IPS-NIHi11 (cell line): Measurements from ENCODE around the gene OR2A42.
"Not testable (repeated sequence)": the region's sequence is repeated elsewhere in the genome, so short reads cannot be mapped to it uniquely, and the experiment has no call there.

Source experiments
- DNase-seq: peaks from one replicate; pipeline ENCODE4 v3.0.0; 2012; ENCODE audit warnings: mixed read lengths, low spot score

Gene OR2A42, protein sequence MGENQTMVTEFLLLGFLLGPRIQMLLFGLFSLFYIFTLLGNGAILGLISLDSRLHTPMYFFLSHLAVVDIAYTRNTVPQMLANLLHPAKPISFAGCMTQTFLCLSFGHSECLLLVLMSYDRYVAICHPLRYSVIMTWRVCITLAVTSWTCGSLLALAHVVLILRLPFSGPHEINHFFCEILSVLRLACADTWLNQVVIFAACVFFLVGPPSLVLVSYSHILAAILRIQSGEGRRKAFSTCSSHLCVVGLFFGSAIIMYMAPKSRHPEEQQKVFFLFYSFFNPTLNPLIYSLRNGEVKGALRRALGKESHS

DNA sequence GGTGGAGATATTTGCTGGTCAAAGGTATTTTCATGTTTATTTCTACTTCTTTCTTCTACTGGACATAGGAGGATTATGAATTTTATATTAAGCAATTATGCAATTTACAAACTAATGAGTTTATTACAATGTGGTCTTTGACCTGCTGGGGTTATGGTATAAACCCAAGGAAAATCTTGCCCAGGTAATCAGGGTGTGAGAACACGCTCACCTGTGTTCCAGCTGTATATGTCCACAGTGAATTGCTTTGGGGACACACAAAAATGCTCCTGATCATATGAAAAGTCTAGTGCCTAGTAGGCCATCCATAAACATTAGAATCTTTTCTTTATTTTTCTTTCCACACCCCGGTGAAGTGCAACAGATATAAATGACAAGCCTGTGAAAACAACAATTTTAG, at the start of gene OR2A42:
OR2A42 (minus strand) TSS at position 241 of the 400 bp plus-strand sequence. CDS start 6,762 bp downstream, outside the sequence.
- DNase-seq, result not testable (repeated sequence)

DNA sequence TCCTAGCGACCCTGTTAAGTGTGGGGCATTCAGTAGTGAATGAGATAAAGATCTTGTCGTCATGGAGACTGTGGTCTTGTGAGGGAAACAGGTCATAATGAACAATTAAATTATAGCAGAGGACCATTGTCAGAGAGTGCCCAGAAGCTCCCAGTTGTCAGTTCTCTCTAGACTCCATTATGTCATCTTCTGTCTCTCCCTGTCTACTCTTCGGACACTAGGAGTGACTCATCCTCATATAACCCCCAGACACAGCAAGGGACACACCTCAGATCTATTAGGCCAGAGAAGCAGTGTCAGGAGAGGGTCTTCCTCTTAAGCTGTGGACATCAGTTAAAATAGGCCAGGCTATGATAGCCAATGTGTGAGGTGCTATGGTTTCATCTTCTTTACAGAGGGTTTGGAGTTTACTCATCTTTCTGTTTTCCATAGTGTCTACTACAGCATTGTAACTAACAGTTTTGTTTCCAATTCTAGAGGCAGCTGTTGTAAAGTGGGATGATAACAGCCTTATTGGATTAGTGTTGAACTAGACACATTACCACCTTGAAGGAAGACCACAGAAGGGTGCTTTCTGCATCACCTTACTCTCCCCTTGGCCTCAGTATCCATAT, 47.9 kb upstream of the OR2A42 start:
- DNase-seq, result not testable (repeated sequence)

DNA sequence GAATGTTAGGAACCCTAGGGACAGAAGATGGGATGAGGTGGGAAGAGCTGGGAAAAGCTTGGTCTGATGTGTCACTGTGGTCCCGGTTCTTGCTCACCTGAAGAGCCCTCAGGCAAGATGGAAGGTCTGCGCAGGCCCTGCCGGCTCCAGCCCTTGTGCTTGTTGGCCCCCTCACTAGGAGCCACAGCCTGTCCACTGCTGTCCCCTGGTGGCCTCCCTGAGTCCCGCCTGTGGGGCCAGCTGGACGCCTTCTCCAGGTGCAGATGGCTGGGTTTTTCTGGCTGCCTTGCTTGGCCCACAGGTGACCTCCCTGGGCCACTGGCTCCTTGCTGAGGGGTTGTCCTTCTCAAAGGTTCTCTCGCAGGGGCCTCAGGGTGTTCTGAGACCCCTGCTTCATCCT, 44.3 kb upstream of the OR2A42 start:
- not testable (repeated sequence) for DNase-seq

DNA sequence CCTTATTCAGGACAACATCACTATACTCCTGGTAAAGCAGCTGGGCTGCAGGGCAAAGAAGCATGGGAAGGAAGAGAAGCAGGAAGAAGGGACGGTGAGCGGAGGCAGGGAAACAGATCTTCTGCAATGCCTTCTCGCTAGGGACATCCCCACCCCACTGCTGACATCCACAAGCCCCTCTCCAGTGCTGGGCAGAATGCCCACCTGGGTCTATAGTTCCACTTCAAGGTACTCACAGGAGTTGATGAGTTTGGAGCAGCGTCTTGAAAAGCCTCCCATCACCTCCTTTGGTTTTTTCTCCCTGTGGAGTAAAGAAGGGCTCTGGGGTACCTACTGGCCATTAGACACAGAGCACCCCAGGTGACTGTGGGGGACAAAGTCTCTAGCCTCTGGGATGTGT, 43.1 kb upstream of the OR2A42 start:
- DNase-seq, result not testable (repeated sequence)

DNA sequence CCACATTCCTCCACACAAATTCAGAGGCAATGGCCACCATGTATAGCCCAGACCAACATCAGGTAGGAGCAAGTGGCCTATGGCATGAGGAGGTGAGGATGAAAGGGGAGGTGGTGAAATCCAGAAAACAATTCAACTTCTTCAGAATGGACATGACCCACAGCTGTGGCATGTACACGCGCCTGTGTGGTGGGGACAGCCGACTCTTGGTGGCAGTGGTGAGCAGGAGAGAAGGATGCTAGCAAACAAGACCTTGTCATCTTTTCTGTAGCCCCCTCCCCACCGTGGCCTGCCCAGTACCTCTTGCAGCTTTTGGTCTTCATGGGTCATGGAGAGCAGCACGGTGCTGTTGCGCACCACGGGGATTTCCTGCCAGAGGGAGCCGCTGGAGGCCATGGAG, 42.6 kb upstream of the OR2A42 start:
- DNase-seq, result not testable (repeated sequence)

DNA sequence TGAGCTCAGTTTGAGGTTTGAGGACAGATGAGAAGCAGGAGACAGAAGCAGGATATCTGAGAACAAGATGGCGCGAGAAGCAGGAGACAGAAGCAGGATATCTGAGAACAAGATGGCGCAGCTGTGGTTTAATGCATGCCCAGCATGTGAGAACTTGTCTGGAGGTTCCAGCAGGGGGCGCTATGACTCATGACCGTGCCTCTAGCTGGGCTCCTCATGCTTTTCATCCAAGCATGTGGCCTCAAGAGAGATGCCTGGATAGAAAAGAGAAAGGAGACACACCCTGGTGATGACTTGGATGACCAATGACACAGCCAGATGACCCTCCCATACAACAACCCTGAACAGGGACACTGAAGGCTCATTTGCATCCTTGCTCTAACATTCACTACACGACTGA, 40.6 kb upstream of the OR2A42 start:
- DNase-seq, result not testable (repeated sequence)

DNA sequence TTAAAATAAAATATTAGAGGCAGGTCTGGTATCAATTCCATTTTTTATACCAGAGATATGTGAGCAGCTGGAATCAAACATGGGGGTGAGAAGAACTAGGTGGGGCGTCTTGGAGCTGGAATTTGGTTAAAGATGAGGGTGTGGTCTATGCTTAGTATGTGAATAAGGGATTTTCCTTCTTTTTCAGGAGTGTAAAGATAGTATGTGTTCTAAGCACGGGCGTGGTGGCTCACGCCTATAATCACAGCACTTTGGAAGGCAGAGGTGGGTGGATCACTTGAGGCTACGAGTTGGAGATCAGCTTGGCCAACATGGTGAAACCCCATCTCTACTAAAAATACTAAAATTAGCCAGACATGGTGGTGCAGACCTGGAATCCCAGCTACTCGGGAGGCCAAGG, 35.9 kb upstream of the OR2A42 start:
- DNase-seq, result not testable (repeated sequence)

DNA sequence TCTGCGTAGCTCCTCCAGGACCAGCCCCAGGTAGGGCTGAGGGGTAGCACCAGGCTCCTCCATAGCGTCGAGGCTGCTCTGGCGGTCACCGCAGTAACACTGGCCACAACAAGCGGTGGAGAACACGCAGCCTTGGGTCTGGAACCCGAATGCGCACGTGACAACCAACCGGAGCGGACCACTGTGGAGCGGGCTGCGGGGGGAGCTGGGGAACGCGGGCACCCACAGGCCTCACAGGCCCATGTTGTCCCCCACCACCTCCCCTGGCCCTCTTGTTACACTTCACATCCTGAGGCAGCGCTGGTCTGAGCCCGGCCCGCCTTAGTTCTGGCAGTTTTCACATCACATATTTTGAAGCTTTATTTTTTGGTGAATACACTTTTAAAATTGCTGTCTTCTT, 29.8 kb upstream of the OR2A42 start, which contains the start of gene CTAGE8:
CTAGE8 (minus strand) TSS at position 101 of the 400 bp plus-strand sequence; CDS start at position 63, 38 bp downstream.
- DNase-seq, result not testable (repeated sequence)

DNA sequence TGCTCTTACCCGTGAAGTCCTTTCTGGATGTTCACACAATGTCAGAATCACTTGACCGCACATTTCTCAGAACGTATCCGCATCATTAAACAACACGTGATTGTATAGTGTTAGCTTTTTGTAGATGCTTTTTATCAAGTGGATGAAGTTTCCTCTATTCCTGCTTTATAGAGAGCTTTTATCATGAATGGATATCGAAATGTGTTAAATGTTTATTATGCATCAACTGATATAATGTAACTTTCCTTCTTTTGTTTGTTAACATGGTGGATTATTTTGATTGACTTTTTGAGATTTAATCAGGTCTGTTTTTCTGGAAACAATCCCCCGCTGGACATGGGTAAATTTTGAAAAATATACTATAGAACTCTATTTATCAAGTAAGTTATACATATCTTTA, 25.3 kb upstream of the OR2A42 start, which contains the start of gene OR2A7:
OR2A7 (minus strand) TSS at position 101 of the 400 bp plus-strand sequence. CDS start 5,164 bp downstream, outside the sequence.
- not testable (repeated sequence) for DNase-seq

DNA sequence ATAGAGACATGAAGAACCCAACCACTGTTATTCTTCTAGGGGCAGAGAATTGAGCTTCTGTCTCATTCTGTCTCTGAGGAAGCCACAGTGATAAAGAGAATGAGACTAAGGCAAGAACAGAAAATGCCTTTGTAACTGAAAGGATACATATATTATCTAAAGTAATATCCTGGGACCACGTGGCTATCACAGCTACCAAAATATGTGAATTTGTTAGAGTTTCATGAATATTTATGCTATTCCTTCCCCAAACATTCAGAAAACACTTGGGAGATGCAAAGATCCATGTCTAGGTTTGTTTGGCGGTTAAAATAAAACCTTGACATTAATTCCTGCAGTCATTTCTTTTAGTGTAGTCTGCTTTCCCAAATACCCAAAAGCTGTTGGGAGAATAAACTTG, 22.7 kb upstream of the OR2A42 start:
- not testable (repeated sequence) for DNase-seq

DNA sequence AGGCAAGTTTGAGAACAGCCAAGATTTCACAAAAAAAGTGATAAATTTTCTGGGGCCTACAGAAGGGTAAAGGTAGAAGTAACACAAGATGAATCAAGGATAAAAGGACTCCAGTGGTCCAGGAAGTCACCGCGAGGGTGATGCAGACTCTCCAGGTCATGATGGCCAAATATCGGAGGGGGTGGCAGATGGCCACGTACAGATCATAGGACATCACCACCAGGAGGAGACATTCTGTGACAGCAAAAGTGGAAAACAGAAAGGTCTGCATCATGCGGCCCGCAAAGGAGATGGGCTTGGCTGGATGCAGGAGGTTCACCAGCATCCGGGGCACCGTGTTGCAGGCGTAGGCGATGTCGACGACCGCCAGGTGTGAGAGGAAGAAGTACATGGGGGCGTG, 19.7 kb upstream of the OR2A42 start:
- not testable (repeated sequence) for DNase-seq

DNA sequence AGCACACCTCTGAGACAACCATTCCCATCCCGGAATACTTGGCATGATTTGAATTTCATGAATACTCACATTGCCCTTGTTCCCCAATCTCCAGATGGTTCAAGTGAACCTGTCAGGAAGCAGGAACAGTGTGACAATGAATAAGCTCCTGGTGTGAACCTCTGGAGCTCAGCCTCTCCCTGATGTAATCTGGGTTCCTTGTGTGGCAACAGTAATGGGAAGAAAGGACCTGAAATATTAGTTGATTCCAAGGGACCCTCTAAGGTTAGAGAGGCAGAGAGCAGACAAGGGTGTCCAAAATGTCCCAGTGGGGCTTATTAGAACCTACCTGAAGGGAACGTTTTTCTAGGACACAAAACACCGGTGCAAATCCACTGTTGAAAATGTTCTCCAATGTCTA, 16.7 kb upstream of the OR2A42 start:
- no peak for DNase-seq

DNA sequence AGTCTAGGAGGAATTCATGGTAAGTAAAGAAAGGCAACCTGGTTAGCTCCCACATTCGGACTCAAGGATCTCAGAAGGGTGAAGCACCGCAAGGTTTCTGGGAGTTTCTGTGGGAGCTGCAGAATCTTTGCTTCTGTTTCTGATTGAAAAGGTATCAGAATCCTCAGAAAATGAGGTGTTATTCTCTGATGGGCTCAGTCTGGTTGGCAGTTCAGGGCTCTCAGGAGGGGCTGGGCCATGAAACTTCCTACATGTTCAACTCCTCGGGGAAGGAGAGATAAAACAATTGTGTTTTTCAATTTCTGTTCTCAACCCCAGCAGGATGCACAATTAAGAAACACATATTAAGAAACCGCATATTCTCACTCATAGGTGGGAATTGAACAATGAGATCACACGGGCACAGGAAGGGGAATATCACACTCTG, 16.1 kb upstream of the OR2A42 start:
- no peak for DNase-seq

DNA sequence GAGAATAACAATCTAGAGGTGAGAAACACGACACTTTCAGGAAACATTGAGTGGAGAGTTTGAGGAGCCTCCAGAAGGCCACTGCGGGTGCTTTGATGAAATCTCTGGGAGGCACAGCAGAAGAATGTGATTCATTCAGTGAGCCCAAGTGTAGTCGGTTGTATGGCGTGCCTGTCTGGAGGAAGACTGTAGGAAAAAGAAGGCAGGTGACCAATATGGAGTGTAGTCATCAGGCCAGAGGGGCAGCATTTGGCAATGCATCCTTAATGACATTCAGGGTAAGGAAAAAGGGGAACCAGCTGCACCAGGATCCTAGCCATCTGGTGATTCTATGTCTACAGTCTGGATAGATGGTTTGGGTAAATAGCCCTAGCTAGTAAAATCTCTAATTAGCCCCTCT, 12.9 kb upstream of the OR2A42 start:
- not testable (repeated sequence) for DNase-seq

DNA sequence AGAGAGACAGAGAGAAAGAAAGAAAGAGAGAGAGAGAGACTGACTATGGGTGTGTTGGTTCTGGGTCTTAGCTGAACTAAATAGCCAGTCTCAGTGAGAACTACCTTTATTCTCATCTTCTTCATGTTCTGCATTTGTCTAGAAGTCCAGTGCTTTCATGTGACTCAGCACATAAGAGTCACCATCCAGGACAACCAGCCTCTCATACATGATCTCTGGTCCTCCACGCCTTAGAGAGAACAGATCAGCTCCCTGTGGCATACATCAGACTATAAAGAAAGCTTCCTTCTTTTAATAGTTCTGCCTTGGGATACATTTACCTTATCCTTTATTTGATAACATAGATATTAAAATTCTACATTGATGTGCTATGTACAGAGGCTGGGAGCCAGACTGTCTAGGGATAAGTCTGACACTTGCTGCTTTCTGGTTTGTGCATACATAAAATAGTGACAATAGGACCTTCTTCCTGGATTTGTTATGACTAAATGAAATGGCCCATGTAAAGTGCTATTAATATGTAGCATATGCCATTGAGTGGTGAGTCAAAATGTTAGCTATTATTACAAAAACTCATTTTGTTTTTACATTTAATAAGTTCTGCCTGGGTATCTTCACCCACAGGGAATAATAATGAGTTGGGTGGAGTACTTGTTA, 8.4 kb upstream of the OR2A42 start:
- not testable (repeated sequence) for DNase-seq

DNA sequence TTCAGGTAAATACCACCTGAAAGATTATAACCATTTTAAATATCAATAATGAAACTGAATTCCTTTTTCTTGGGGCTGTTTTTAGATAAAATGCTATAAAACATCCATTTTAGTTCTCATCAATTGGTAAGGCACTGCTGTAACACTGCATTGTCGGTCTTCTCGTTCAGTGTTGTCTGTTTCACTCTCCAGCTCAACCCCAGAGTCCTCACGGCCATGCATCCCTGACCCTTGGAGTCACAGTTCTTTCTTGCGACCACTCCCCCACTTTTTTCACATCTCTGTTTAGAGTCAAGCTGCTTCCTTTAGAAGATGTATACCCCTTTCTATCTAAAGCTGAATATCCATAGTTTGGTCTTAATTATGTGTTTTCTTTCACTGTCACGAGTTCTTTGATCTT, 7.6 kb upstream of the OR2A42 start:
- not testable (repeated sequence) for DNase-seq

DNA sequence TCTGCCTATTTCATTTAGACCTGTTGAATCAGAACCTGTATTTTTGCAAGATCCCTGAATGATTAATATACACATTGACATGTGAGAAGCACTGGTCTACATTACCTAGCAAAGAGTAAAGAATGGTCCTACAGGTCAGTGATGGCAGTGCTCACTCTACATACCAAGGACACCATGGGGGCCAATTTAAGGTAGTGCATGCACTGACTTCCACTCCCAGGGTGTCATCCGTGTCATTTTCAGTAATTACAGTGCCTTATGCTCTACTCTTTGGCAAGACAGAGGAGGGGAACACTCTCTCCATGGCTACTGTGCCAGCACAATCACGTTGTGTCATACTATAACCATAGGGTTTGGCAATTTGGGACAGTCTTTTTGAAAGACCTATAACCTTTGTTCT, 6.0 kb upstream of the OR2A42 start:
- DNase-seq, result not testable (repeated sequence)

DNA sequence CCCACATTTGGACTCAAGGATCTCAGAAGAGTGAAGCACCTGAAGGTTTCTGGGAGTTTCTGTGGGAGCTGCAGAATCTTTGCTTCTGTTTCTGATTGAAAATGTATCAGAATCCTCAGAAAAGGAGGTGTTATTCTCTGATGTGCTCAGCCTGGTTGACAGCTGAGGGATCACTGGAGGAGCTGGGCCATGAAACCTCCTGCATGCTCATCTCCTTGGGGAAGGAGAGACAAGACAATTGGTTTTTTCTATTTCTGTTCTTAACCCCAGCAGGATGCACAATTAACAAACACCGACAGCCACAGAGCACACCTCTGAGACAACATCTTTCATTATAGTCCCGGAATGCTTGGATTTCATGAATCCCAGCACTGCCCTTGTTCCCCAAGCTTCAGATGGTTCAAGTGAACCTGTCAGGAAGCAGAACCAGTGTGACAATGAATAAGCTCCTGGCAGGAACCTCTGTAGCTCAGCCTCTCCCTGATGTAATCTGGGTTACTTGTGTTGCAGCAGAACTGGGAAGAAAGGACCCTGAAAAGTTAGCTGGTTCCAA, 799 bp downstream of the OR2A42 start:
- DNase-seq, result not testable (repeated sequence)

DNA sequence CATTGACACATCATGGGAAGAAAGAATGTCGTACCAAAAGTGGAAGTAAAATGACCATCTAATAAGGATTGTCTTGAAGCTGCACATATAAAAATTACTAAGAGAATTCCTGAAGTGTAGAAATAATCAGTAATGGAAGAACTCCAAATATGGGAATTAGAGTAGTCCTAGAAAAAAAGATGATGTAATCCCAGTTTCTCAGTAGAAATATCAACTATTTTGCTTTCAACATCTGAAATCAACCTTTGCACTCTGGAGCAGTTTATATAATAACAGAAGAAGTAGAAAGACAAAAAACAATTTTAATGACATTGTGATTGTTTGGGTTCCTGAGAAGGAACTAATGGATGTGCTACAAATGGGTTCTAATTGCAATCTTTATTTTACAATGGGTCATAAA, 6.4 kb downstream of the OR2A42 start:
- not testable (repeated sequence) for DNase-seq

DNA sequence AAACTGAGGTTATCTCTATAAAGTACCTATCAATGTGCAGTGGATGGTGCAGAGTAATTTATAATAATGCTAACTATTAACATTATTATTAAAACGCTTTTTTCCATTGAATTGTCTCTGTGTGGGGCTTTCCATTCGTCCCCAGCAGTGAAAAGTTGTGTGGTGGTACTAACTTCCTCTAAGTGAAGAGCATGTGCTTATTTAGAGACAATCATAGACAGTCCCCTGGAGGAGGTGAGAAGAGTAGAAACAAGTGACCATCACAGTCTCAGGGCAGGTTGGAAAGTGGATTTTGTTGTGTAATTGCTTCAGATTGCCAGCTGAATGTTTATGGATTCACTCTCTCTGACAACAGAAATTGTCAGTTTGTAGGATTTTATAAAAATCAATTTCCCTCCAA, 8.4 kb downstream of the OR2A42 start:
- DNase-seq, result not testable (repeated sequence)

DNA sequence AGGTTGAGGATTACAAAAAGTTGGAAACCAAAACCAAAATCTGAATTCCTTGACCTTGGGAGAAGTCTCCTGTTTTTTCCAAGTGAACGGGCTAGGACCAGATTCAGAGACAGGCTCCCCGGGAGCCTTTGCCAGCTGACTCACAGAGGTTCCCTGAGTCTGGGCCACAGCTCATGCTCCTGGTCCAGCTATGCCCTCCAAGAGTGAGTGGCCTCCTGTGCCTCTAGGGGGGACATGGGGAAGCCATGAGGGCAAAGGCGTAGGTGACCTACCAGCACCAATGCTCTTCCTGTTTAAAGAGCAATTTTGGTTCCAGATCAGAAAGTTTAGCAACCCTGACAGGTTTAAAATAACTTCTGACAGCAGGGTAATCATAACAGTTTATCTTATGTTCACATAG, 10.6 kb downstream of the OR2A42 start:
- not testable (repeated sequence) for DNase-seq

DNA sequence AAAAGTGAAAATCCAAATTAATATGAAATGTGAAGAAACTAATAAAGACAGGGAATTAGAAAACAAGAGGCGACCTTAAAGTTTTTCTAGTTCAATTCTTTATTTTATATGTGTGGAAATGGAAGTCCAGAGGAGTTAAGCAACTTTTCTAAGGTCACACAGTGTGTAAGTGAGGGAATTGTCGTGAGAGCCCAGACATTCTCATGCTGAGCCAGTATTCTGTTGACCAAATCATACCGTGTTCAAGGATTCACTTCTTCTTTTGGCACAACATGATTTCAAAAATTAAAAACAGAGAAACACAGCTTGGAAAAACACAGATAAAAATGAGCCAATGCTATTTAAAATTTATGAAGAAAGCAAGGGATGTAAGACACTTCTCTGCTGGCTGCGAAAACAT, 12.5 kb downstream of the OR2A42 start:
- not testable (repeated sequence) for DNase-seq
